Left lung (tissue), 10 donors: Measurements from ENCODE around the gene FKBP7. TPM values are rescaled to one million over a fixed set of nuclear protein-coding genes. Genes with fewer than 3 reads are reported as not detected.
"Not testable (repeated sequence)": the region's sequence is repeated elsewhere in the genome, so short reads cannot be mapped to it uniquely, and the experiment has no call there.

Experiments used
- ATAC-seq: fragments of 200-7000 bp; cut with Tn5 transposase; one replicate; pipeline ENCODE4 v1.9.1; 2020; ENCODE audit warnings: moderate library complexity
- DNase-seq, 4 donors: peaks; one replicate each; pipeline ENCODE4 v3.0.0-alpha.2; 2013 to 2020
- H3K27ac ChIP-seq, 2 donors: fragments of 200-600 bp; sonication (generic) in 1 of 2; one replicate each; pipeline versions ENCODE4 v1.5.0 to v1.8.0; 2020 to 2021
- H3K27me3 ChIP-seq, 2 donors: fragments of 200-600 bp; sonication (generic) in 1 of 2; one replicate each; pipeline versions ENCODE4 v1.5.0 to v1.8.0; 2020 to 2021
- H3K36me3 ChIP-seq, 2 donors: fragments of 200-600 bp; sonication (generic) in 1 of 2; one replicate each; pipeline versions ENCODE4 v1.5.0 to v1.8.0; 2020 to 2021
- H3K4me1 ChIP-seq, 2 donors: fragments of 200-600 bp; one replicate each; pipeline ENCODE4 v1.8.0; 2021
- H3K4me3 ChIP-seq, 2 donors: fragments of 200-600 bp; sonication (generic) in 1 of 2; one replicate each; pipeline versions ENCODE4 v1.5.0 to v1.8.0; 2020 to 2021; ENCODE audit warnings: mild to moderate bottlenecking in 1 of 2
- H3K9me3 ChIP-seq, 2 donors: fragments of 200-600 bp; sonication (generic) in 1 of 2; one replicate each; pipeline versions ENCODE4 v1.5.0 to v1.8.0; 2020 to 2021
- CTCF ChIP-seq, 2 donors: fragments of 200-600 bp; sonication (generic) in 1 of 2; IDR thresholded peaks; one replicate each; pipeline versions ENCODE4 v1.5.0 to v1.8.0; 2021; ENCODE audit warnings: antibody characterized with exemption in 2 of 2
- intact Hi-C, 2 donors: fragments of 100-400 bp; cut with DNase I; formaldehyde crosslinking; loops; one replicate each; pipeline versions ENCODE4 v1.11.2 to v1.14.2; 2022
- polyA plus RNA-seq, 6 donors: library from polyadenylated mRNA; unstranded; fragments of 120-200 nt; gene quantifications; one replicate each; pipeline ENCODE4 v1.2.1, GENCODE V29; 2013; ENCODE audit not compliant: insufficient read length in 6 of 6
- total RNA-seq, 2 donors: library from RNA; stranded (reverse); fragmentation: NEBNext Ultra II Directional; extraction: Animal tissue kit (Norgen Biotek cat#: 25700); gene quantifications; one replicate each; pipeline ENCODE4 v1.2.1, GENCODE V29; 2021
- donor health status: DM: no; HTN: yes; CAD: no.
- donor health status: DM: no; HTN: no; CAD: no.

Gene FKBP7
- total and polyA plus RNA-seq, 8 donors = 12.9 to 73.6 (median 64.4) TPM

DNA sequence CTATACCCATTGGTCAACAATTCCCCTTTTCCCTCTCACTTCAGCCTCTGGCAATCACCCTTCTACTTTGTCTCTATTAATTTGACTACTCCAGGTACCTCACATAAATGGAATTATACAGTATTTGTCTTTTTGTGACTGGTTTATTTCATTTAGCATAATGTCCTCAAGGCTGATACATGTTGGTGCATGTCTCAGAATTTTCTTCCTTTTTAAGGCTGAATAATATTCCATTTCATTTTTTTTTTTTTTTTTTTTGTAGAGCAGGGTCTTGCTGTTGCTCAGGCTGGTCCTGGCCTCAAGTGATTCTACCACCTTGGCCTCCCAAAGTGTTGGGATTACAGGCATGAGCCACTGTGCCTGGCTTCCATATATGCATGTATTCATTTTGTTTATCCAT is 1.9 kb downstream of the FKBP7 start:
- no peaks in the 10 kb centered on the region for H3K36me3 ChIP-seq
- intact Hi-C loops = no loop called here
- H3K4me3 ChIP-seq = no peak overlapping the region
- no peaks in the 10 kb centered on the region for H3K27me3 ChIP-seq
- TF ChIP-seq CTCF (IDR thresholded peaks at IDR 0.05) = no peak
- no peak for DNase-seq
- H3K9me3 ChIP-seq = no peaks in the 10 kb centered on the region
- no peak overlapping the region for H3K27ac ChIP-seq
- H3K4me1 ChIP-seq = peaks cover 5 to 24% of the 10 kb centered on the region in 2 donors
- ATAC-seq = no peak

DNA sequence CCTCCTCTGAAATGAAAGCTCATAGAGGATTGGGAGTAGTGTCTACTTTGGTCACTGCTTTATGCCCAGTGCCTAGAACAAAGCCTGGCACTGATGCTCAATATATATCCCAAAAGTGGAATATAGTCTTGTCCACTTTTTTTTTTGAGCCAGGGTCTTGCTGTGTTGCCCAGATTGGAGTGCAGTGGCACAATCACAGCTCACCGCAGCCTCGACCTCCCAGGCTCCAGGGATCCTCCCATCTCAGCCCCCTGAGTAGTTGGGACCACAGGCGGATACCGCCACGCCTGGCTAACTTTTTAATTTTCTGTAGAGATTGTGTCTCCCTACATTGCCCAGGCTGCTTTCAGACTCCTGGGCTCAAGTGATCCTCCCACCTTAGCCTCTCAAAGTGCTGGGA is 3.8 kb downstream of the FKBP7 start:
- DNase-seq = no peak
- no peaks in the 10 kb centered on the region for H3K36me3 ChIP-seq
- no peaks in the 10 kb centered on the region for H3K27me3 ChIP-seq
- intact Hi-C loops = no loop called here
- H3K9me3 ChIP-seq = no peaks in the 10 kb centered on the region
- no peak overlapping the region for H3K4me3 ChIP-seq
- ATAC-seq = no peak
- peaks cover 2 to 12% of the 10 kb centered on the region in 2 donors for H3K4me1 ChIP-seq
- no peak for TF ChIP-seq CTCF (IDR thresholded peaks at IDR 0.05)
- H3K27ac ChIP-seq = no peak overlapping the region

DNA sequence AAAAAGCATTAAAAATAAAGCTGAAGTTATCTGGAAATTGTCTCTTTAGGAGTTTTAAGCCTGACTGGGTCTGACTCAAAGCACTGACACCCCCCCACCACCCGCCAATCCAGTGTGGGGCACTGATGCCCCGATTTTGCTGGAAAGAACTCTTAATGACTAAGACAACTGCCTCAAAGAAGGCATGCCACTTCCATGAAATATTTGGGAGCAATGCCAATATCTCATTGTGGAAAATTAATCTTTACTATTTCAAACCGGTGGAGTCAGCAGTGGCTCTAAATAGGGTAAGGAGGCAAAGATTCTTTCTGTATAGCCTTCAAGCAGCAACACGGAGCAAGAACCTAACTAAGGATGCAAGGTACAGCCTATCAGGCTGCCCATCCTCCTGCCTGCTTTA is 4.5 kb downstream of the FKBP7 start:
- Histone ChIP-seq H3K4me1 (peaks cover 0 to 8% of the 10 kb centered on the region in 2 donors), H3K36me3 (no peaks in the 10 kb centered on the region), H3K27ac (no peak overlapping the region), H3K27me3 (no peaks in the 10 kb centered on the region), H3K4me3 (no peak overlapping the region), H3K9me3 (no peaks in the 10 kb centered on the region)
- DNase-seq = no peak
- no peak for TF ChIP-seq CTCF (IDR thresholded peaks at IDR 0.05)
- ATAC-seq = no peak
- intact Hi-C loops = no loop called here

- intact Hi-C loops = no loop called here
- peaks cover 0 to 8% of the 10 kb centered on the region in 2 donors for H3K4me1 ChIP-seq
- ATAC-seq = no peak
- H3K27me3 ChIP-seq = no peaks in the 10 kb centered on the region
- no peak for DNase-seq
- no peak for TF ChIP-seq CTCF (IDR thresholded peaks at IDR 0.05)
- H3K9me3 ChIP-seq = no peaks in the 10 kb centered on the region
- H3K36me3 ChIP-seq = no peaks in the 10 kb centered on the region
- H3K4me3 ChIP-seq = no peak overlapping the region
- H3K27ac ChIP-seq = no peak overlapping the region
These were observed 5.0 kb downstream of the FKBP7 start for GRCh38 chr2:178473373-178473772.

DNA sequence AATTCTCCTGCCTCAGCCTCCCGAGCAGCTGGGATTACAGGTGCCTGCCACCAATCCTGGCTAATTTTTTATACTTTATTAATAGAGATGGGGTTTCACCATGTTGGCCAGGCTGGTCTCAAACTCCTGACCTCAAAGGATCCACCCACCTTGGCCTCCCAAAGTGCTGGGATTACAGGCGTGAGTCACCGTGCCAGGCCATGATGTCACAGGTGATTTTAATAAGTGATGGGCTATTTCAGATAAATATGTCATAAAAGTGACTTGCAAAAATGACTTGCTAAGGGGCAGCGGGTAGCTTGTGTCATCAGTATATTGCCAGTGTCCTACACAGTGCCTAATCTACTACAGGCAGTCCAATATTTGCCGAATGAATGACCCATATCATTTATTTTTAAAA is 7.1 kb downstream of the FKBP7 start:
- H3K4me1 ChIP-seq, H3K9me3 ChIP-seq, H3K4me3 ChIP-seq, H3K27me3 ChIP-seq, H3K36me3 ChIP-seq, DNase-seq, intact Hi-C loops, H3K27ac ChIP-seq, ATAC-seq: not testable (repeated sequence)

- Histone ChIP-seq H3K4me1 (no peaks in the 10 kb centered on the region), H3K9me3 (no peaks in the 10 kb centered on the region), H3K4me3 (no peak overlapping the region), H3K36me3 (peaks cover 0 to 4% of the 10 kb centered on the region in 2 donors), H3K27me3 (no peaks in the 10 kb centered on the region), H3K27ac (no peak overlapping the region)
- intact Hi-C loops = no loop called here
- ATAC-seq (no peak), DNase-seq (no peak)
- no peak for TF ChIP-seq CTCF (IDR thresholded peaks at IDR 0.05)
These were observed 9.1 kb downstream of the FKBP7 start for GRCh38 chr2:178469219-178469849.
